ENCODE data around the gene LDLRAD3.

Gene LDLRAD3

DNA sequence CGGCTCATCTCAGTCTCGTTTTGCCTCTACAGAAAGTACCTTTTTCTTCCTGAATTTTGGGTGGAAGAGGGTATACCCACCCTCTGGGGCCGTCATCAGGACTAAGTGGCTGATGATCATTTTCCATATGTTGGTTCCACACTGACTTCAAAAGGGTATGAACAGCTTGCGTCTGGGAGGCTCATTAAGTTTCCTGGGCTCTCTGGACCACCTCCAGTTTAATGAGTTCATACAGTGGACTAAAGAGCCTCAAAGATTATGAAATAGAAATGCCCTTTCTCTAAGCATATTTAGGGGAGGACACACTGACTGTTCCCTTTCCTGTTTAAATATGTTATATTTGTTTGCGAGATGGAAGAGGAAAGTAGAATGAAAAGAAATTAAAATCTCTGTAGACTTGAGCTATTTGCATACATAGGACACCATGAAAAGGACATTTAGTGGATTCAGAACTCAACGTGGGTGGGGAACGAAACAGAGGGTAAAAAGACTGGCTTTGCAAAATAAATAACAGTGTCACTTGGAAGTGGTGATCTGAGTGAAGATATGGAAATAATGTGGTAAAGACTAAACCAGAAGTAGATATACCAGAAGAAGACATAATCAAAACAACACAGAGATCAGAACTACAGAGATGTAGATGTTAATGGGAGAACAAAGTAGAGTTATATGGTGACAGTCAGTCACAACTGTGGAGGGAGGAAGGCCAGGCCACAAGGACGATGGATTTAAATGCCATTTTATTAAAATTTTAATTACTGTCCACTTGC is 18.7 kb downstream of the LDLRAD3 start:
- DNase-seq = no peak

DNA sequence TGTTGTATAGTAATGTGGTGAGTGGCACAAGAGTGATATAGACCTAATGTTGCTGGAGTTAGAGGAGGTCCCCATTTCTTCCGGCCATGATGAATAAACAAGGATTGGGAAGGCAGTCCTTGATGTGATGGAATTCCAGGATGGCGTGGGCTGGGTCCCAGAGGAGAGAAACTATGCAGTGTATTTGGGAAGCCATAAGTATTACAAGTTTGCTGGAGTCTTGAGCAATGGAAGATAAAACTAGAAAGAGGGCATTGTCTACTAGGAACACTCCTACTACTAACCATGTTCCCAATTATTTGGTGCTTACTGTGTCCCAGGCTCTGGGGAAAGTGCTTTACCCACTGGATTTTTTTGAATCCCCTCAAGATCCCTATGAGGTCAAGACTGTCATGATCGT is 20.0 kb downstream of the LDLRAD3 start:
- DNase-seq = no peak

DNA sequence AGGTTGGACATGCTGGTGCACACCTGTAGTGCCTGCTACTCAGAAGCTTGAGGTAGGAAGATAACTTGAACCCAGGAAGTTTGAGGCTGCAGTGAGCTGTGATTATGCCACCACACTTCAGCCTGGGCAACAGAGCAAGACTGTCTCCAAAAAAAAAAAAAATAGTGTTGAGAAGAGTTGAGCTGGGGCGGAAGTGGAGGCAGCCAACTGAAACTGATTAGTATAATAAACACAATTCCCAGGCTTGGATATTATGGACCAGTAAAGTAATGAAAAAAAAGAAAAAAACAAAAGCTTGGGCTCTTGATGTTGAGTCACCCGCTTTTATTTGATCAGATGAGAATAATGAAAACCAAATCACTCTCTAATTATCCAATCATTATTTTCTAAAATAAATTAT is 21.0 kb downstream of the LDLRAD3 start:
- no peak for DNase-seq

DNA sequence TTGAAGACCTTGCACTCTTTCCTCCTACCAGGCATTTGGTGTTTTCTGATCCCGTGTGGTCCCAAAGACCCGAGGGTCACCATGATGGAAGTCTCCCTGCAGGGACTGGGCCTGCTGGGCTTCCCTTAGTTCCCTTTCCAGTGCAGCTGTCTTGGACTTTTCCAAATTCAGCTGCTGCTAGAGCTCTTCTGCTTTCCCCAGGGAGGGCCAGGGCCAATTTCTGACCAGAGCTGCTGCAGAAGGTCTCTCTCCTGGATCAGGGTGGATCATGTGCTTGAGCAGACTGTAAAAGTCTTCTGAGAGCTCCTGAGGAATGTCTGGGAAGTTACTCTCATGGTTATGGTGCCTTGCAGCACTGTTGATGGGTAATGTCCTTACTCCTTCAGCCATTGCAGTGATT is 23.2 kb downstream of the LDLRAD3 start:
- DNase-seq = no peak

DNA sequence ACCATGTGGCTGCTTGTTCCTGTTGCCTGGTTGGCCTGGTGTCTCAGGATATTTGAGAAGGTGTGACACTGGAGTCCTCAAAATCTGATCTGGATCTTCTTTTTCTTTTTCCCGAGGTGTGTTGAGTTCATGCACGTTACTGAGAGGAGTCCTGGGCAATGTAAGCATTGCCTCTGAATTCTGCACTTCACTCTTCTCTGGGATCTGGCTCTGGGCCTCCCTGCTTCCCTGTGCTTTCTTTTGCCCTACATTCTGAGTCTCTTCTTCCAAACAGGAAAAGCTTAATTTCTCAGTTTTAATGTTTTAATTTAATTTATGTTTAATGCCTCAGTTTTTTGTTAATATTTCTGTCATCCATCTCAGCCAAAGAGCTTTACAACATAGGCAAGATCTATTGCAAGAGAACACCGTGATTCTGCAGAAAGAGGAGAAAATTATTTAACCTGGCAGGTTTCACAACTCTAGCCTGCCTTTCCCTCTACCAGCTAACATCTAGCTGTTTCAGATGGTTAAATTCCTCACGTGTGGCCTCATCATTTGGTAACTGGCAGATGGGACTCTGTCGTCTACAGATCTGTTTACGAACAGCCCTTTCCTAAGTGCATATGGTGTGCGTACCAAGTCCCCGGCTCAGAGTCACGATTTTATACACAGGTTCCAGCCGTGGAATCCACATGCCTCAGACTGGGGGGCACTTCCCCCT is 24.7 kb downstream of the LDLRAD3 start:
- DNase-seq = no peak

DNA sequence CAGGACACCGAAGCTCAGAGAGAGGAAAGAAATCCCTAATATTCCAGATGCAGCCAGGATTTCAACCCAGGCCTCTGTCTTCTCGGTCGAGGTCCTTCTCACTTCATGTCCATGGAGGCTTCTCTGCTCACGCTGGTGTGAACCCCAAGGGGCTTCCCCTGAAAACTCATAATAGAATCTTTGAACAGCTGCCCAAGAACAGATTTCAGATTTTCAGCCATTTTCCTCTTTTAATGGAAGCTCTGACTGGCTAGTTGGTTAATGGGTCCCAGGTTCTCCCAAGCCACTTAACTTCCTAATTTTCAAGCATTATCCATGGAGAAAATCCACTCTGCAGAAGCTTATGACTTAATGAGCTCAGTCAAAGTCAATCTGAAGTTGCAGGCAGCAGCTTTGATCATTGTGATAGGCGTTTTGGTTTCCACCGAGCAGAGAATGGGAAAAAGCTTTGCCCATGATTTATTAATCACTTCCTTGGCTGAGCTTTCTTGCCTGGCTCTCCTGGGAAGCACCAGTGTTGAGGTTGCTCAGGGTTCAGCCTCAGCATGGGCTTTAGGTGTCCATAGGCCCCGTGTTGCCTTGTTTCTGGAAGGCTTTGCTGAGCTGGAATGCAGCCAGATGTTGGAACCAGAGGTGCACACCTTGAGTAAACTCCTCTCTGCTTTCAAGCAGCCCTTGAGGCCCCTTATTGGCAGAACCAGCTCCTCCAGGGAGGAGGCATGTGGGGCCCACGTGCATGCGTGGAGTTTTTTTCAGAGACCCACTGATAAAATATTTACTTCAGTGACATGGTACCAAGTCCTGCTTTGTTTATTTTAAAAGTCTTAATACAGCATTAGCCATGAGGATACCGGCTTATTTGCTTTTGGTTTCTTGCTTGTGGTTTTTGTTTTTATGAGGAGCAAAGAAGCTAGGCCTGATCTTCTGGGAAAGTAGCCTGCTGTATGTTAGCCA is 25.5 kb downstream of the LDLRAD3 start:
- no peak for DNase-seq

DNA sequence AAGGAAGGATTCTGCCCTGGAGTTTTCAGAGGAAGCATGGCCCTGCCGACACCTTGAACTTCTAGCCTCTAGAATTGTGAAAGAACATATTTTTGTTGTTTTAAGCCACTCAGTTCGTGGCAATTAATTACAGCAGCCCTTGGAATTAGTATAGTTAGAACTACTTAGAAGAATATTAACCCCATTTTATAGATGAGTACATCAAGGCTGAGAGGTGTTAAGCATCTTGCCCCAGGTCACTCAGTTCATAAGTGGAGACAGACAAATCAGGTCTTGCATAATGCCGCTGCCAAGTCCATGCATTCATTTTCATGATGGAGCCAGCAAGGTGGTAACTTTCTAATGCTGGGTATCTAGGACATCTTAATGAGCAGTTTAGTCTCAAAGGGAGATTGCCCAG is 26.6 kb downstream of the LDLRAD3 start:
- no peak for DNase-seq

DNA sequence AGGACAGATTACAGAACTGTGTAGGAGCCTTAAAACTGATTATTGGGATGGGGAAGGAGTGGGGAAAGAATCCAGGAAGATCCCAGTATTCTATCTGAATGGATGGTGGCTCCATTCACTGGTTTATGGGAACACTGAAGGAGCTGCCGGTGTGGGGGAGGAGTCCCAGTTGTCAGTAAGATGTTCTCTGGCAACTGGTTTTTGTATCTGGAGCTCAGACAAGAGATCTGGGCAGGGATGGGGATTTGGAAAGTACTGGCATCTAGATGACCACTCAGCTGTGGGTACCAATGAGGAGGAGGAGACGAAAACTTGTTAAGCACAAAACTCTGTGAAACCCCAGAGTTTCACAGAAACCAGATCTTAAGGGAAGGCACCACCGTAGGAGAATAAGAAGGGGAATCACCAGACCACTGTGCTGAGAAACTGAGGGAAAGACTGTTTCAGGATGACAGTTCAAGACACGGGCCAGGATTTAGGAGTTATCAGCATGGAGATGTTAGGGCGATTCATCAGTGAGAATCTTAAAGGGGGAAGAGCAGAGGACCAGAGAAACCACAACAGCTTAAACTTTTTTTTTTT is 28.1 kb downstream of the LDLRAD3 start:
- no peak for DNase-seq

DNA sequence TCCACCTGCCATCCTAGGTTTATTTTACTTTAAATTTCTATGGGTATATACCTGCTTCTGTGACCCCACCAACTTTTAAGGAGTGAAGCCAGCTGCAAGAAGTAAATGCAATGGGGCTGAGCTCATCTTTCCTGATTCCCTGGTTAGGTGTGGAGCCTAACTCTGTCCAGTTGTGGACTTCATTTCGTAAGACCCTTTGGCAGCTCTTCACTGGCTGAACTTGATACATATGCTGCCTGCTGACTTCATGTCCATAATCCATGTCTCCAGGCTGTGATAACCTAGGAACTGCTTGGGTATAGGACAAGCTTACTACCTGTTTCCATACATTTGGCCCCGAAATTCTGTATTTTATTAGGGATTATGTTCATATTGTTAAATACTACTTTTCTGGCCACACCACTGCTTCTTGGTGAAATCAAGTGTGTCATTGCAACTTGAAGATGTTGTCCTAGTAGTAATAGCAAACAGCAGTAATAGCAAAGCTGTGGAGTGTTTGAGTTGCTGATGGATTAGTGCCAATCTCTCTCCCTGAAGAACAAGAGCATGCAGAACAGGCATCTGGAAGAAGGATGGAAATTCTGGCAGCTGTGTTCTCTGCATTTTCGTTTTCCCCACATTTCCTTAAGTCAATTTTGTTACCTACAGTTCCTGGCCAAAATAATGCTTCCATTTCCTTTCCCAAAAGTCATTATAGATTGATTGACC is 31.2 kb downstream of the LDLRAD3 start:
- no peak for DNase-seq

DNA sequence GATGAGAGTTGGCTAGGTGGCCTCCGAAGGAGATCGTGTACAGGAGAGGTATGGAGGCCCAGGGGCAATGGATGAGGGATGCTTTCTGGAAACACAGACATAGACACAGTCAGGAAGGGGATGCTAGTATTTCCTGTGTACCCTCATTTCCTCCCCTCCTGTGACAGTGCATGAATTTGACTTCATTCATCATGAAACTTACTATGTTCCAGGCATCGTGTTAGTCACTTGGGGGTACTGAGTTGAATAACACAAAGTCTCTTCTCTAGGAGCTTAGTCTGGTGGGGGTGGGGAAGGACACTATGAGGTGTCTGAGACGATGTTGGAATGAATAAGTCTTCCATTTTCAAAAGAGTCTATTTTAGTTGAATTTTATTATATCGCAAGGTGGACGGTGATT is 32.6 kb downstream of the LDLRAD3 start:
- DNase-seq = no peak

DNA sequence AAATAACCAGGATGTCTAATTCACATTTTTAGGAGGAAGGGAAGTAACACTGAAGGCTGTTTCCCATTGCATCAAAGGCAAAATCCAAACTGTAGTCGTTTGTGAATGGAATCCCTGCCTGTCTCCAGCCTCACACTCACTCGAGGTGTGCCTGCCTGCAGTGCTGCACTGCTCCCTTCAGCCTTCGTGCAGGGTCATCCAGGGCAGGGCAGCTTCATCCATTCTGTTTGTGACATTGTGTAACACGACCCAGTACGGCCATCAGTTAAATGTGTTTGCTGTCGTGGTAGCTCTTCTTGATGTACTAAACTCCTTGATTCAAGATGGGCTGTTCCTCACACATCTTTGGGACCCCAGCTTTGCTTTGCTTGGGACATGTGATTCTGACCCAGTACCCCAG is 34.3 kb downstream of the LDLRAD3 start:
- no peak for DNase-seq

DNA sequence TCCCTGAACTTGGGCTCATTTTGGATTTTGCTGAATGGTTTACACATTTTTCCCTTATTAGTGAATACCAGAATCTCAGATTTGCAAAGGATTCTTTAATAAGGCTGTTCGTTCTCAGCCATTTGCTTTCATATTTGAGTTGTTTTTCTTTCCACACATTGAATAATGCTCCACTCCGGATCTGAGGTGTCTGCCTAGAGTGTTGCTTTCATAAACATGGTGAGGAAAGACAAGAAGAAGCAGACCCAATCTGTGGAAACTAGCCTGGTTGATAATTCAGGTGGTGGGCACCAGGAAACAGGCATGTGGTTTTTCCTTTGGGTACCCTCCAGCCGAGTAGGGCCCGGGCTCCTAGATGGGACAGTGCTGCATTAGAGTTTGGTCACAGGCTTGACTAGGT is 35.0 kb downstream of the LDLRAD3 start:
- no peak for DNase-seq

DNA sequence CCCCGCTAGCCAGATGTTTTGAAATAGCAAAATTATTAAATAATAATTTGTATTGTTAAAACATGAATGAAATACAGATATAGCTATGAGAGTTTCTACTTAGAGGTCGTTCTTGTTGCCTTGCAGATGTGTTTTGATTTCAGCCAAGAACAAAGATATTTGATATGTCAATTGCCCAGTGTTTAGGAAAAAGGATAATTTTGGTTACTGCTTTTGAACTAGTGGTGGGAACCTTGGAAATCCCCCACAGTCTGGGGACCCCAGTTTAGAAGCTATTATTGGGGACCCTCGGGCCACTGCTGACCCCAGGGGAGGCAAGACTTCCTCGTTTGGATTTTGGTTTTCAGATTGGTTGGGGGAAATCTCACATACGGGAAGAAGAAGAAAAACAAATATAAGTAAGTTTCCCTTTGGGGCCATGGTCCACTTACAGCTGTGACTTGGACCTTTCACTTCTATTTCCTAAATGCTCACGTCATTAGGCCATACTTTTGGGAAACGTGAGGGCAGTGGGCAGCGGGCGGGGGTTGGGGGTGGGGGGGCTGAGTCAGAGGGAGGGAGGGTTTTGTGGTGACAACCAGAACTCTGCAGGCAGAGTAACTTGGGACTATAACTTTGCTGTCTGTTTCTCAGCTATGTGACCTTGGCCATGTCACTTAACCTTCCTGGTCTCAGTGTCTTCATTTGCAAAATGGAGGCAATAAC is 37.0 kb downstream of the LDLRAD3 start:
- no peak for DNase-seq

DNA sequence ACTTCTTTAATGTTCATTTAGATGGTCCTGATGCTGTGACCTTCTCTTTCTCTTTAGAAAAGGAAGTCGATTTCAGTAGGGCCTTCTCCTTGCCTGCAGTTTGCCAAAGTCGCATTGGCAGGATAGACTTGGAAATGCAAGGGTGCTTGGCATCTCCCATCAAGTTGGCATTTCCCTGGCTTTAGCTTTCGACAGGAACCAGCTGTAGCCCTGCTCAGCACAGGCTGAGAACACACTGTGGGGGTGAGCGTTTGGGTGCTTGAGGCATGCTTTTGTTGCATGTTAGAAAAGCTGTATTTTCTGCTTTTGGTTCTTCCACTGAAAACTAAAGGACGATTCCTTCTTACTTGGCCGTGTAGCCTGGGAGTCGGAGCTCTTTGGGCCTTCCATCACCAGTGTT is 37.7 kb downstream of the LDLRAD3 start:
- no peak for DNase-seq

DNA sequence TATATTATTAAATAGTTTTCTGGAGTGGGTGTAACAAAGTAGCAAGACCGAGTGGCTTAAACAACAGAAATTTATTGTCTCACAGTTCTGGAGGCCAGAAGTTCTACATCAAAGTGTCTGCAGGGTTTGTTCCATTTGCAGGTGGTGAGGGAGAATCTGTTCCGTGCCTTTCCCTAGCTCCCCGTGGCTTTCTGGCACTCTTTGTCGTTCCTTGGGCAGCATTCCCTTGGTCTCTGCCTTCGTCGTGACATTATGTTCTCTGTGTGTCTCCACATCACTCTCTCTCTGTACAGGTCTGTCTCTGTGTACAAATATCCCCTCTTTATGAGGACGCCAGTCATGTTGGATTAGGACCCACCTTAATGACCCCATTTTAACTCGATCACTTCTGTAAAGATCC is 38.2 kb downstream of the LDLRAD3 start:
- no peak for DNase-seq

DNA sequence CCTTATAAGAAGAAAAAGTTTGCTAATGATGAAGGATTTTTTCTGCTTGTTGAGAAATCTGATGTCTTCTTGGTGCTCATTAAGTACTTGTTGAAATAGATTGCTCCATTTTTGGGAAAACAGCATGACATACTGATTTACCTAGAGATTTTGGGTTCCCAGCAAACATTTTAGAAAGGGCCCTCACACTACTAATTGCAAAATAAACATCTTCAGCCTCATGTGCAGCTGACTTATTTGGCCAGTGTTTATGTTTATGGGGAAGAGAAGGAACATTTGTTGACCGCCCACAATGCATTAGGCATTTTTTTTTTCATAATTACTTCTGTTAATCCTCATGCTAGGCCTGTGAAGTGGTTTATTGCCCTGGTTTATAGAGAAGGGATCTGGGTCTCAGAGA is 40.1 kb downstream of the LDLRAD3 start:
- DNase-seq = no peak

DNA sequence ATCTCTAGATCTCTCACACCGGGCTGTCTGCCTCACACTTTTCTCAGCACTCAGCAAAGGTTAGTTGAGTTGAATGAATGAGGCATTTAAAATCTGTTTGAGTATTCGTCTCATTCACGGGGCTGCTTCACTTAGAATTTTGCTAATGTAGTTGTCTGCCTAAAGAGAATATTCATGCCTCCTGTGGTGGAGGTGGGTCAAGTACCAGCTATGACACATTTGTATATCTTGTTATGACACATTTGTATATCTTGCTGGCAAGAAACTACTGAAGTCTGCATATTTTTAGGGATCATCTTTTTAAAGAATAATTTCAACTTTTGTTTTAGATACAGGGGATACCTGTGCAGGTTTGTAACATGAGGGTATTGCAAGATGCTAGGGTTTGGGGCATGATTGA is 43.1 kb downstream of the LDLRAD3 start:
- DNase-seq = no peak

DNA sequence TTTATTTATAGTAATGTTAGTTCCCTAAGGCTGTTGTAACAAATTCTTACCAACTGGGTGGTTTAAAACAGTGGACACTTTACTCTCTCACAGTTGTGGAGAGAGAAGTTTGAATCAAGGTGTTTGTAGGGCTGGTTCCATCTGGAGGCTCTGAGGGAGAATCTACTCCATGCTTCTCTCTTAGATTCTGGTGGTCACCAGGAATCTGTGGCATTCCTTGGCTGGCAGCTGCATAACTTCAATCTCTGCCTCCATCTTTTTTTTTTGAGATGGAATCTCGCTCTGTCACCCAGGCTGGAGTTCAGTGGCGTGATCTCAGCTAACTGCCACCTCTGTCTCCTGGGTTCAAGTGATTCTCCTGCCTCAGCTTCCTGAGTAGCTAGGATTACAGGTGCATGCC is 46.3 kb downstream of the LDLRAD3 start:
- DNase-seq = no peak

DNA sequence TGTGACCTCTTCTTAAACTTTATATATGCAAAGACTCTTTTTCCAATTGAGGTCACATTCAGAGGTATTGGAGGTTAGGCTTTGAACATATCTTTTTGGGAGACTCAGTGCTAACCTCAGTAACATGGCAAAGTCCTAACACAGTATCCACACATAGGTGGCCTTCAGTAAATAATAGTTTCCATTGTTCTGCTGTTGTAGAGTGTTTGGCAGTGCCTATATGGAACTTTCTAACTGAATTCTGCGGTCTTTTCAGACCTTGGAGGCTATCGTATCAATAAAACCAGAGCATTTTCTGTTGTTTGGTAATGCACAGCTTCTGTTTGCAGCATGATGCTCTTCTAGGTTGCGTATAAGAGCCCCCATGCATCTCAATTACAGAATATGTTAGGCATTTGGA is 47.0 kb downstream of the LDLRAD3 start:
- DNase-seq = no peak

DNA sequence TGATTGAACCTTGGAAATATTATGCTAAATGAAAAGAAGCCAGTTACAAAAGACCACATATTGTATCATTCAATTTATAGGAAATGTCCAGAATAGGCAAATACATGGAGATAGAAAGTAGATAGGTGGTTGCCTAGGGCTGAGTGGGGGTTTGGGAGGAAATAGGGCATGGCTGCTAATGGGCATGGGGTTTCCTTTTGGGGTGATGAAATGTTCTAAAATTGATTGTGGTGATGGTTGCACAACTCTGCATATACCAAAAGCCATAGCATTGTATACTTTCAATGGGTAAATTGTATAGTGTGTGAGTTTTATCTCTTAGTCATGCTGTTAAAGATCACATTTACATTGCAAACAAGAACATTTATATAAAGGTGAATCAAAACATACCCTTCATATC is 48.7 kb downstream of the LDLRAD3 start:
- DNase-seq = no peak

DNA sequence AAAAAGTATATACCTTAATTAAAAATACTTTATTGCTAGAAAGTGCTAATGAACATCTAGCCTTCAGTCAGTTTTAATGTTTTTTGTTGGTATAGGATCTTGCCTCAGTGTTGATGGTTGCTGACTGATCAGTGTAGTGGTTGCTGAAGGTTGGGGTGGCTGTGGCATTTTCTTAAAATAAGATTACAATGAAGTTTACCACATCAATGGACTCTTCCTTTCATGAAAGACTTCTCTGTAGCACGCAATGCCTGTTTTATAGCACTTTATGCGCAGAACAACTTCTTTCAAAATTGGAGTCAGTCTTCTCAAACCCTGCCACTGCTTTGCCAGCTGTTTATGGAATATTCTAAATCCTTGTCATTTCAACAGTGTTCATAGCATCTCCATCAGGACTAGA is 50.6 kb downstream of the LDLRAD3 start:
- no peak for DNase-seq

DNA sequence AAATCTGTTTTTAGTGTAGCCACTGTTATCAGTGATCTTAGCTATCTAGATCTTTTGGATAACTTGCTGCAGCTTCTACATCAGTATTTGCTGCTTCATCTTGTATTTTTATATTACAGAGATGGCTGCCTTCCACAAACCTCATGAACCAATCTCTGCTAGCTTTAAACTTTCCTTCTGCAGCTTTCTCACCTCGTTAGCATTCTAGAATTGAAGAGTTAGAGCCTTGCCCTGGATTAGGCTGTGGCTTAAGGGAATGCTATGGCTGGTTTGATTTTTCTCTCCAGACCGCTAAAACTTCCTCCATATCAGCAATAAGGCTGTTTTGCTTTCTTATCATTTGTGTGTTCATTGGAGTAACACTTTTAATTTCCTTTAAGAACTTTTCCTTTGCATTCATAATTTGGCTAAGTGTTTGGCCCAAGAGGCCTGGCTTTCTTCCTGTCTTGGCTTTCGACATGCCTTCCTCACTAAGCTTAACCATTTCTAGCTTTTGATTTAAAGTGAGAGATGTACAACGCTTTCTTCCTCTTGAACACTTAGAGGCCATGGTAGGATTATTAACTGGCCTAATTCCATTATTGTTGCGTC is 51.9 kb downstream of the LDLRAD3 start:
- DNase-seq = no peak
